ENCODE data around the gene FOXI1.
"Not testable (repeated sequence)": the region's sequence is repeated elsewhere in the genome, so short reads cannot be mapped to it uniquely, and the experiment has no call there.

FOXI1 gene

GRCh38 chr5:170076739-170077138 lies 29.0 kb upstream of the FOXI1 start:
- H3K4me1 ChIP-seq (ENCODE audit: control insufficient read depth, insufficient read depth, low read length), result no peaks in the 10 kb centered on the region
- no peaks in the 10 kb centered on the region for H3K27me3 ChIP-seq (ENCODE audit: control insufficient read depth, insufficient read depth, low read length)
- no peaks in the 10 kb centered on the region for H3K36me3 ChIP-seq (ENCODE audit: insufficient read depth, low read length)

GRCh38 chr5:170077526-170077925 lies 28.2 kb upstream of the FOXI1 start:
- Histone ChIP-seq H3K4me3 (ENCODE audit: low read length) (no peak overlapping the region), H3K4me1 (ENCODE audit: control insufficient read depth, insufficient read depth, low read length) (no peaks in the 10 kb centered on the region), H3K4me2 (ENCODE audit: low read length) (no peak overlapping the region), H3K9ac (ENCODE audit: low read depth, low read length) (no peak overlapping the region), H3K9me3 (replicated peaks; ENCODE audit: low read length) (no peaks in the 10 kb centered on the region), H3K27me3 (ENCODE audit: control insufficient read depth, insufficient read depth, low read length) (no peaks in the 10 kb centered on the region), H3K36me3 (ENCODE audit: insufficient read depth, low read length) (no peaks in the 10 kb centered on the region)

More at GRCh38 chr5:170076739-170077138, 29.0 kb upstream of the FOXI1 start:
- Histone ChIP-seq H3K4me3 (ENCODE audit: low read length) (no peak overlapping the region), H3K9me3 (replicated peaks; ENCODE audit: low read length) (no peaks in the 10 kb centered on the region), H3K4me2 (ENCODE audit: low read length) (no peak overlapping the region), H3K9ac (ENCODE audit: low read depth, low read length) (no peak overlapping the region)

- Histone ChIP-seq H3K9ac (ENCODE audit: low read depth, low read length) (no peak overlapping the region), H3K4me2 (ENCODE audit: low read length) (no peak overlapping the region), H3K4me3 (ENCODE audit: low read length) (no peak overlapping the region), H3K4me1 (ENCODE audit: control insufficient read depth, insufficient read depth, low read length) (no peaks in the 10 kb centered on the region), H3K27me3 (ENCODE audit: control insufficient read depth, insufficient read depth, low read length) (no peaks in the 10 kb centered on the region), H3K9me3 (replicated peaks; ENCODE audit: low read length) (no peaks in the 10 kb centered on the region), H3K36me3 (ENCODE audit: insufficient read depth, low read length) (no peaks in the 10 kb centered on the region)
These were observed 27.2 kb upstream of the FOXI1 start for GRCh38 chr5:170078458-170078857.

GRCh38 chr5:170078931-170079330 lies 26.8 kb upstream of the FOXI1 start:
- Histone ChIP-seq H3K4me3 (ENCODE audit: low read length) (no peak overlapping the region), H3K36me3 (ENCODE audit: insufficient read depth, low read length) (no peaks in the 10 kb centered on the region), H3K9ac (ENCODE audit: low read depth, low read length) (no peak overlapping the region), H3K27me3 (ENCODE audit: control insufficient read depth, insufficient read depth, low read length) (no peaks in the 10 kb centered on the region), H3K4me2 (ENCODE audit: low read length) (no peak overlapping the region), H3K9me3 (replicated peaks; ENCODE audit: low read length) (no peaks in the 10 kb centered on the region), H3K4me1 (ENCODE audit: control insufficient read depth, insufficient read depth, low read length) (no peaks in the 10 kb centered on the region)

- Histone ChIP-seq H3K36me3 (ENCODE audit: insufficient read depth, low read length) (no peaks in the 10 kb centered on the region), H3K9ac (ENCODE audit: low read depth, low read length) (no peak overlapping the region), H3K4me3 (ENCODE audit: low read length) (no peak overlapping the region), H3K27me3 (ENCODE audit: control insufficient read depth, insufficient read depth, low read length) (no peaks in the 10 kb centered on the region), H3K4me1 (ENCODE audit: control insufficient read depth, insufficient read depth, low read length) (no peaks in the 10 kb centered on the region), H3K4me2 (ENCODE audit: low read length) (no peak overlapping the region), H3K9me3 (replicated peaks; ENCODE audit: low read length) (no peaks in the 10 kb centered on the region)
These were observed 25.5 kb upstream of the FOXI1 start for GRCh38 chr5:170080217-170080616.

GRCh38 chr5:170080786-170081445 lies 24.8 kb upstream of the FOXI1 start:
- Histone ChIP-seq H3K4me2 (ENCODE audit: low read length) (no peak overlapping the region), H3K4me1 (ENCODE audit: control insufficient read depth, insufficient read depth, low read length) (no peaks in the 10 kb centered on the region), H3K9ac (ENCODE audit: low read depth, low read length) (no peak overlapping the region), H3K9me3 (replicated peaks; ENCODE audit: low read length) (no peaks in the 10 kb centered on the region), H3K27me3 (ENCODE audit: control insufficient read depth, insufficient read depth, low read length) (no peaks in the 10 kb centered on the region), H3K4me3 (ENCODE audit: low read length) (no peak overlapping the region), H3K36me3 (ENCODE audit: insufficient read depth, low read length) (no peaks in the 10 kb centered on the region)

- H3K27me3 ChIP-seq (ENCODE audit: control insufficient read depth, insufficient read depth, low read length), result no peaks in the 10 kb centered on the region
- no peaks in the 10 kb centered on the region for H3K36me3 ChIP-seq (ENCODE audit: insufficient read depth, low read length)
- H3K9ac ChIP-seq (ENCODE audit: low read depth, low read length), result no peak overlapping the region
- no peak overlapping the region for H3K4me3 ChIP-seq (ENCODE audit: low read length)
- no peaks in the 10 kb centered on the region for H3K9me3 ChIP-seq (replicated peaks; ENCODE audit: low read length)
- no peak overlapping the region for H3K4me2 ChIP-seq (ENCODE audit: low read length)
- no peaks in the 10 kb centered on the region for H3K4me1 ChIP-seq (ENCODE audit: control insufficient read depth, insufficient read depth, low read length)
These were observed 24.1 kb upstream of the FOXI1 start for GRCh38 chr5:170081616-170082015.

GRCh38 chr5:170082701-170083100 lies 23.0 kb upstream of the FOXI1 start:
- no peaks in the 10 kb centered on the region for H3K27me3 ChIP-seq (ENCODE audit: control insufficient read depth, insufficient read depth, low read length)
- no peak overlapping the region for H3K9ac ChIP-seq (ENCODE audit: low read depth, low read length)
- no peaks in the 10 kb centered on the region for H3K4me1 ChIP-seq (ENCODE audit: control insufficient read depth, insufficient read depth, low read length)
- H3K36me3 ChIP-seq (ENCODE audit: insufficient read depth, low read length), result no peaks in the 10 kb centered on the region
- no peak overlapping the region for H3K4me2 ChIP-seq (ENCODE audit: low read length)
- no peaks in the 10 kb centered on the region for H3K9me3 ChIP-seq (replicated peaks; ENCODE audit: low read length)
- no peak overlapping the region for H3K4me3 ChIP-seq (ENCODE audit: low read length)

- Histone ChIP-seq H3K4me1 (ENCODE audit: control insufficient read depth, insufficient read depth, low read length) (no peaks in the 10 kb centered on the region), H3K4me2 (ENCODE audit: low read length) (no peak overlapping the region), H3K9me3 (replicated peaks; ENCODE audit: low read length) (no peaks in the 10 kb centered on the region), H3K9ac (ENCODE audit: low read depth, low read length) (no peak overlapping the region), H3K36me3 (ENCODE audit: insufficient read depth, low read length) (no peaks in the 10 kb centered on the region), H3K27me3 (ENCODE audit: control insufficient read depth, insufficient read depth, low read length) (no peaks in the 10 kb centered on the region), H3K4me3 (ENCODE audit: low read length) (no peak overlapping the region)
These were observed 18.4 kb upstream of the FOXI1 start for GRCh38 chr5:170087168-170087817.

- Histone ChIP-seq H3K9me3 (replicated peaks; ENCODE audit: low read length) (no peaks in the 10 kb centered on the region), H3K36me3 (ENCODE audit: insufficient read depth, low read length) (no peaks in the 10 kb centered on the region), H3K4me3 (ENCODE audit: low read length) (no peak overlapping the region), H3K9ac (ENCODE audit: low read depth, low read length) (no peak overlapping the region), H3K27me3 (ENCODE audit: control insufficient read depth, insufficient read depth, low read length) (peaks cover 15% of the 10 kb centered on the region), H3K4me2 (ENCODE audit: low read length) (no peak overlapping the region), H3K4me1 (ENCODE audit: control insufficient read depth, insufficient read depth, low read length) (no peaks in the 10 kb centered on the region)
These were observed 13.1 kb upstream of the FOXI1 start for GRCh38 chr5:170092455-170093101.

GRCh38 chr5:170094329-170094728 lies 11.4 kb upstream of the FOXI1 start:
- not testable (repeated sequence) for H3K36me3 ChIP-seq (ENCODE audit: insufficient read depth, low read length); H3K9ac ChIP-seq (ENCODE audit: low read depth, low read length); H3K4me2 ChIP-seq (ENCODE audit: low read length); H3K4me1 ChIP-seq (ENCODE audit: control insufficient read depth, insufficient read depth, low read length); H3K9me3 ChIP-seq (replicated peaks; ENCODE audit: low read length); H3K4me3 ChIP-seq (ENCODE audit: low read length)
- H3K27me3 ChIP-seq (ENCODE audit: control insufficient read depth, insufficient read depth, low read length), result peaks cover 15% of the 10 kb centered on the region

GRCh38 chr5:170095646-170096045 lies 10.1 kb upstream of the FOXI1 start:
- H3K4me2 ChIP-seq (ENCODE audit: low read length), result no peak overlapping the region
- no peaks in the 10 kb centered on the region for H3K36me3 ChIP-seq (ENCODE audit: insufficient read depth, low read length)
- peaks cover 15% of the 10 kb centered on the region for H3K27me3 ChIP-seq (ENCODE audit: control insufficient read depth, insufficient read depth, low read length)
- no peaks in the 10 kb centered on the region for H3K4me1 ChIP-seq (ENCODE audit: control insufficient read depth, insufficient read depth, low read length)
- no peaks in the 10 kb centered on the region for H3K9me3 ChIP-seq (replicated peaks; ENCODE audit: low read length)
- no peak overlapping the region for H3K9ac ChIP-seq (ENCODE audit: low read depth, low read length)
- no peak overlapping the region for H3K4me3 ChIP-seq (ENCODE audit: low read length)

Measured in skeletal muscle satellite cell (primary cell).